B cell (primary cell): ENCODE measurements around the gene HOXD9. TPM values are rescaled to one million over a fixed set of nuclear protein-coding genes. Genes with fewer than 3 reads are reported as not detected.
A peak's percentile ranks its signal among the peaks of the same experiment; 100 is the strongest.

Source experiments
- ATAC-seq: fragments of 200-7000 bp; cut with Tn5 transposase; one replicate; pipeline ENCODE4 v1.10.0; 2021; ENCODE audit warnings: low read depth, mild to moderate bottlenecking, moderate number of reproducible peaks, moderate library complexity
- CTCF ChIA-PET: fragments of 350-600 bp; sonication (Branson Sonifier 250); formaldehyde crosslinking; loops from one replicate; lab custom pipeline; 2021; ENCODE audit warnings: antibody characterized with exemption, inconsistent platforms; lab: Charles Lee
- POLR2A ChIA-PET: fragments of 350-600 bp; sonication (Branson Sonifier 250); formaldehyde crosslinking; loops from one replicate; lab custom pipeline; 2021; ENCODE audit warnings: antibody characterized with exemption; lab: Charles Lee
- DNase-seq: peaks from one replicate; pipeline ENCODE4 v3.0.0; 2013
- H2AFZ ChIP-seq: 2 replicates; pipeline ENCODE4 v1.6.1; 2012; ENCODE audit warnings: mild to moderate bottlenecking, low read depth, low read length; ENCODE audit not compliant: insufficient read depth, poor library complexity, severe bottlenecking
- H3K27ac ChIP-seq, 2 donors: 1 replicate in 1 of 2; 2 replicates in 1 of 2; pipeline ENCODE4 v1.5.1; 2012 to 2013; ENCODE audit warnings: low read length in 2 of 2, mild to moderate bottlenecking in 2 of 2, moderate library complexity in 1 of 2
- H3K27me3 ChIP-seq, 4 experiments: fragments of 200-600 bp in 1 of 4; sonication (generic) in 1 of 4; replicated peaks in 1 of 4; 1 replicate in 2 of 4; 2 replicates in 2 of 4; pipeline versions ENCODE4 v1.6.1 to v1.7.0; 2013 to 2016; ENCODE audit warnings: low read length in 3 of 4, mild to moderate bottlenecking in 2 of 4, mixed read lengths in 1 of 4, moderate library complexity in 1 of 4; ENCODE audit not compliant: insufficient read depth in 4 of 4, control insufficient read depth in 3 of 4; ENCODE audit errors: control extremely low read depth in 1 of 4
- H3K36me3 ChIP-seq, 2 experiments: replicated peaks in 1 of 2; 1 replicate in 1 of 2; 2 replicates in 1 of 2; pipeline versions ENCODE4 v1.6.1 to v1.7.1; 2013; ENCODE audit warnings: low read length in 1 of 2; ENCODE audit not compliant: insufficient read depth in 2 of 2, control insufficient read depth in 1 of 2; ENCODE audit errors: control extremely low read depth in 1 of 2, extremely low read depth in 1 of 2
- H3K4me1 ChIP-seq, 2 donors: fragments of 200-600 bp in 1 of 2; sonication (generic) in 1 of 2; 1 replicate in 1 of 2; 2 replicates in 1 of 2; pipeline versions ENCODE4 v1.5.1 to v1.6.1; 2013 to 2017; ENCODE audit warnings: low read length in 2 of 2; ENCODE audit not compliant: control insufficient read depth in 2 of 2, insufficient read depth in 2 of 2
- H3K4me2 ChIP-seq: replicated peaks from 2 replicates; pipeline ENCODE3; 2012; ENCODE audit warnings: mild to moderate bottlenecking, low read depth, low read length; ENCODE audit not compliant: poor library complexity, severe bottlenecking
- H3K4me3 ChIP-seq, 5 experiments: fragments of 200-600 bp in 1 of 5; sonication (generic) in 1 of 5; 1 replicate in 3 of 5; 2 replicates in 2 of 5; pipeline versions ENCODE4 v1.5.1 to v1.7.0; 2011 to 2016; ENCODE audit warnings: low read length in 4 of 5, mild to moderate bottlenecking in 4 of 5, low read depth in 2 of 5, control low read depth in 1 of 5, moderate library complexity in 1 of 5; ENCODE audit not compliant: insufficient read depth in 1 of 5; ENCODE audit errors: control extremely low read depth in 1 of 5, extremely low read depth in 1 of 5
- H3K79me2 ChIP-seq: fragments of 200-600 bp; sonication (generic); one replicate; pipeline ENCODE4 v1.6.0; 2016; ENCODE audit warnings: low read length; ENCODE audit not compliant: control insufficient read depth, insufficient read depth
- H3K9ac ChIP-seq: fragments of 200-600 bp; sonication (generic); 2 replicates; pipeline ENCODE4 v1.6.1; 2017; ENCODE audit warnings: mild to moderate bottlenecking, low read length, moderate library complexity
- H3K9me3 ChIP-seq, 3 donors: one replicate each; pipeline versions ENCODE4 v1.6.1 to v1.7.1; 2013; ENCODE audit warnings: low read length in 2 of 3; ENCODE audit not compliant: control insufficient read depth in 2 of 3, insufficient read depth in 1 of 3; ENCODE audit errors: control extremely low read depth in 1 of 3
- H4K20me1 ChIP-seq: 2 replicates; pipeline ENCODE4 v1.6.0; 2012; ENCODE audit warnings: mild to moderate bottlenecking, low read length; ENCODE audit not compliant: insufficient read depth, control insufficient read depth, poor library complexity, severe bottlenecking
- H3K27ac Mint-ChIP-seq: one replicate; pipeline ENCODE4 v1.8.0; 2021; ENCODE audit warnings: mixed read lengths
- H3K27me3 Mint-ChIP-seq: one replicate; pipeline ENCODE4 v1.8.0; 2021; ENCODE audit warnings: mixed read lengths
- H3K4me1 Mint-ChIP-seq: one replicate; pipeline ENCODE4 v1.8.0; 2021; ENCODE audit warnings: mixed read lengths
- H3K4me3 Mint-ChIP-seq: one replicate; pipeline ENCODE4 v1.8.0; 2021; ENCODE audit warnings: mixed read lengths
- H3K9me3 Mint-ChIP-seq: one replicate; pipeline ENCODE4 v1.8.0; 2022; ENCODE audit warnings: mixed read lengths; ENCODE audit not compliant: insufficient read depth
- CTCF ChIP-seq: fragments of 200-600 bp; IDR thresholded peaks from one replicate; pipeline ENCODE4 v1.8.0; 2022; ENCODE audit warnings: antibody characterized with exemption, mild to moderate bottlenecking
- EZH2 ChIP-seq: IDR thresholded peaks from 2 replicates; pipeline ENCODE4 v1.6.1; 2012; ENCODE audit warnings: borderline replicate concordance, low read depth, mild to moderate bottlenecking, moderate library complexity, low read length; ENCODE audit not compliant: insufficient read depth, poor library complexity, severe bottlenecking
- WGBS: methylation state at CpG from one replicate; pipeline ENCODE4 v1.1.5; 2013; ENCODE audit warnings: missing lambda C conversion rate; ENCODE audit not compliant: insufficient coverage; 5-methylcytosine and 5-hydroxymethylcytosine counted together
- intact Hi-C: fragments of 100-400 bp; cut with micrococcal nuclease; formaldehyde crosslinking; loops from one replicate; pipeline ENCODE4 v1.10.0; 2022
- polyA plus RNA-seq: library from polyadenylated mRNA; depleted of rRNA; stranded (reverse); fragments of >200 nt; gene quantifications from 2 replicates; pipeline ENCODE4 v1.2.3, GENCODE V29; 2012
- total RNA-seq, 2 donors: library from RNA; stranded (reverse); fragments of 120-200 nt in 1 of 2; gene quantifications; 1 replicate in 1 of 2; 2 replicates in 1 of 2; pipeline versions ENCODE4 v1.2.3 to v1.2.4, GENCODE V29; 2013 to 2022

The HOXD9 gene
- total and polyA plus RNA-seq, 2 donors (not counting 1 experiment from before 2014, with no cell fraction given), result not detected

- H3K27me3 ChIP-seq, result peaks cover 0 to 85% (median 73%) of the 10 kb centered on the region in 4 experiments
- CTCF ChIA-PET, result interaction anchor here (0.6 to 4.6 kb wide), 20 partner anchors 10 to 1341 kb away, joined by 3 to 110 read pairs (median 6); no protein-coding TSS in a partner anchor
These were observed 5.9 kb downstream of the HOXD9 start for GRCh38 chr2:176128172-176128981.

More at GRCh38 chr2:176128172-176128981, 5.9 kb downstream of the HOXD9 start:
- Histone ChIP-seq H3K4me2 (no peak overlapping the region), H4K20me1 (no peaks in the 10 kb centered on the region), H3K4me3 (no peak overlapping the region), H2AFZ (no peak overlapping the region), H3K27ac (no peak overlapping the region), H3K9me3 (peaks cover 0 to 27% (median 0%) of the 10 kb centered on the region in 3 donors), H3K36me3 (no peaks in the 10 kb centered on the region), H3K9ac (no peak overlapping the region), H3K79me2 (no peaks in the 10 kb centered on the region), H3K4me1 (peaks cover 26 to 44% of the 10 kb centered on the region in 2 donors)
- TF ChIP-seq EZH2, result peak; percentile 55
- no peak for TF ChIP-seq CTCF
- peak overlapping the region; percentile 15 for H3K27ac Mint-ChIP-seq
- DNase-seq, result no peak
- 11% methylated on average over 38 of the region's 49 CpGs for WGBS
- peaks cover 76% of the 10 kb centered on the region for H3K27me3 Mint-ChIP-seq
- ATAC-seq, result no peak
- H3K4me1 Mint-ChIP-seq, result peaks cover 28% of the 10 kb centered on the region
- intact Hi-C loops, result loop anchor here (5.0 kb wide), 1 partner anchor 1034 kb away; no protein-coding TSS in a partner anchor
- H3K4me3 Mint-ChIP-seq, result peak overlapping the region; percentile 41
- POLR2A ChIA-PET, result no interaction called here
- H3K9me3 Mint-ChIP-seq, result no peaks in the 10 kb centered on the region
